Natural killer cell (primary cell): ENCODE measurements around the gene SNAI3. TPM values are rescaled to one million over a fixed set of nuclear protein-coding genes. Genes with fewer than 3 reads are reported as not detected.

ENCODE experiments used
- ATAC-seq, 3 donors: fragments of 150-1000 bp in 2 of 3; fragments of 200-7000 bp in 1 of 3; cut with Tn5 transposase; 1 replicate in 1 of 3; 2 replicates in 2 of 3; pipeline ENCODE4 v1.10.0; 2021; ENCODE audit warnings: mild to moderate bottlenecking in 2 of 3, moderate library complexity in 2 of 3
- DNase-seq, 2 donors: peaks; one replicate each; pipeline versions ENCODE4 v3.0.0 to v3.0.0-alpha.2; 2013 to 2021; ENCODE audit warnings: mixed read lengths in 1 of 2
- H3K27ac ChIP-seq: one replicate; pipeline ENCODE4 v1.5.1; 2013; ENCODE audit warnings: mild to moderate bottlenecking, low read length
- H3K27me3 ChIP-seq: one replicate; pipeline ENCODE4 v1.6.1; 2013; ENCODE audit warnings: low read length; ENCODE audit not compliant: control insufficient read depth, insufficient read depth
- H3K36me3 ChIP-seq: one replicate; pipeline ENCODE4 v1.6.1; 2013; ENCODE audit warnings: low read length; ENCODE audit not compliant: control insufficient read depth, insufficient read depth
- H3K4me1 ChIP-seq: one replicate; pipeline ENCODE4 v1.6.1; 2013; ENCODE audit warnings: low read length; ENCODE audit not compliant: control insufficient read depth, insufficient read depth
- H3K4me3 ChIP-seq: one replicate; pipeline ENCODE4 v1.5.1; 2013; ENCODE audit warnings: low read length
- H3K9me3 ChIP-seq: one replicate; pipeline ENCODE4 v1.6.1; 2013; ENCODE audit warnings: low read length; ENCODE audit not compliant: control insufficient read depth, insufficient read depth
- H3K27ac Mint-ChIP-seq, 2 donors: one replicate each; pipeline ENCODE4 v1.8.0; 2022; ENCODE audit warnings: mild to moderate bottlenecking in 2 of 2, mixed read lengths in 2 of 2, moderate library complexity in 1 of 2
- H3K27me3 Mint-ChIP-seq, 2 donors: one replicate each; pipeline ENCODE4 v1.8.0; 2022; ENCODE audit warnings: low read depth in 2 of 2, mixed read lengths in 2 of 2
- H3K36me3 Mint-ChIP-seq: one replicate; pipeline ENCODE4 v1.8.0; 2022; ENCODE audit warnings: mixed read lengths
- H3K4me1 Mint-ChIP-seq, 2 donors: one replicate each; pipeline ENCODE4 v1.8.0; 2022; ENCODE audit warnings: mixed read lengths in 2 of 2
- H3K4me3 Mint-ChIP-seq: one replicate; pipeline ENCODE4 v1.8.0; 2022; ENCODE audit warnings: mild to moderate bottlenecking, moderate library complexity, mixed read lengths
- H3K9me3 Mint-ChIP-seq, 2 donors: one replicate each; pipeline ENCODE4 v1.8.0; 2022; ENCODE audit warnings: mixed read lengths in 2 of 2
- WGBS: methylation state at CpG from one replicate; pipeline ENCODE4 v1.1.7; 2013; ENCODE audit warnings: missing lambda C conversion rate; ENCODE audit not compliant: insufficient coverage; 5-methylcytosine and 5-hydroxymethylcytosine counted together
- intact Hi-C: fragments of 100-400 bp; cut with micrococcal nuclease; formaldehyde crosslinking; loops from one replicate; pipeline ENCODE4 v1.14.2; 2022
- total RNA-seq, 4 donors: library from RNA; stranded (reverse); fragments of 120-200 nt in 1 of 4; gene quantifications; one replicate each; pipeline versions ENCODE4 v1.2.3 to v1.2.4, GENCODE V29; 2013 to 2022
- TF ChIP-seq, protein P1 (sequence below): fragments of 200-600 bp; IDR thresholded peaks from one replicate; pipeline ENCODE4 v1.8.0; 2022; ENCODE audit warnings: antibody characterized with exemption

SNAI3 gene
- total RNA-seq, 3 donors from 2014 or later (not counting 1 experiment from before 2014, with no cell fraction given) = 8.2 to 9.2 (median 8.4) TPM

- Mint-ChIP-seq H3K9me3 (no peaks in the 10 kb centered on the region), H3K27ac (no peak overlapping the region), H3K27me3 (no peaks in the 10 kb centered on the region), H3K4me3 (no peak overlapping the region), H3K4me1 (peaks cover 11 to 44% of the 10 kb centered on the region in 2 donors), H3K36me3 (no peaks in the 10 kb centered on the region)
- H3K9me3 ChIP-seq = no peaks in the 10 kb centered on the region
- no peak overlapping the region for H3K27ac ChIP-seq
- no peak for ATAC-seq
- no peak for DNase-seq
- WGBS = no CpG with 5 or more reads among the region's 3 CpGs
- H3K4me1 ChIP-seq = peaks cover 57% of the 10 kb centered on the region
- intact Hi-C loops = loop anchor here (2.0 to 5.0 kb wide), 2 partner anchors 13 to 50 kb away; partner anchors contain the start of gene IL17C
- TF ChIP-seq, protein P1, sequence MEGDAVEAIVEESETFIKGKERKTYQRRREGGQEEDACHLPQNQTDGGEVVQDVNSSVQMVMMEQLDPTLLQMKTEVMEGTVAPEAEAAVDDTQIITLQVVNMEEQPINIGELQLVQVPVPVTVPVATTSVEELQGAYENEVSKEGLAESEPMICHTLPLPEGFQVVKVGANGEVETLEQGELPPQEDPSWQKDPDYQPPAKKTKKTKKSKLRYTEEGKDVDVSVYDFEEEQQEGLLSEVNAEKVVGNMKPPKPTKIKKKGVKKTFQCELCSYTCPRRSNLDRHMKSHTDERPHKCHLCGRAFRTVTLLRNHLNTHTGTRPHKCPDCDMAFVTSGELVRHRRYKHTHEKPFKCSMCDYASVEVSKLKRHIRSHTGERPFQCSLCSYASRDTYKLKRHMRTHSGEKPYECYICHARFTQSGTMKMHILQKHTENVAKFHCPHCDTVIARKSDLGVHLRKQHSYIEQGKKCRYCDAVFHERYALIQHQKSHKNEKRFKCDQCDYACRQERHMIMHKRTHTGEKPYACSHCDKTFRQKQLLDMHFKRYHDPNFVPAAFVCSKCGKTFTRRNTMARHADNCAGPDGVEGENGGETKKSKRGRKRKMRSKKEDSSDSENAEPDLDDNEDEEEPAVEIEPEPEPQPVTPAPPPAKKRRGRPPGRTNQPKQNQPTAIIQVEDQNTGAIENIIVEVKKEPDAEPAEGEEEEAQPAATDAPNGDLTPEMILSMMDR = no peak
- no peaks in the 10 kb centered on the region for H3K27me3 ChIP-seq
- H3K4me3 ChIP-seq = no peak overlapping the region
- H3K36me3 ChIP-seq = no peaks in the 10 kb centered on the region
Observed at GRCh38 chr16:88687676-88688012, 1.3 kb upstream of the SNAI3 start.

GRCh38 chr16:88687254-88687576 lies 908 bp upstream of the SNAI3 start:
- Histone ChIP-seq H3K27me3 (no peaks in the 10 kb centered on the region), H3K36me3 (no peaks in the 10 kb centered on the region), H3K4me3 (no peak overlapping the region), H3K27ac (no peak overlapping the region), H3K9me3 (no peaks in the 10 kb centered on the region), H3K4me1 (peaks cover 55% of the 10 kb centered on the region)
- DNase-seq (no peak), ATAC-seq (no peak)
- H3K27ac Mint-ChIP-seq = no peak overlapping the region
- no peaks in the 10 kb centered on the region for H3K9me3 Mint-ChIP-seq
- intact Hi-C loops = loop anchor here (2.0 to 5.0 kb wide), 2 partner anchors 14 to 50 kb away; partner anchors contain the start of gene IL17C
- H3K4me1 Mint-ChIP-seq = peaks cover 13 to 45% of the 10 kb centered on the region in 2 donors
- no peaks in the 10 kb centered on the region for H3K27me3 Mint-ChIP-seq
- WGBS = 79% methylated on average over 10 of the region's 10 CpGs
- TF ChIP-seq, protein P1 = no peak
- peak overlapping the region; percentile 21 for H3K4me3 Mint-ChIP-seq
- H3K36me3 Mint-ChIP-seq = no peaks in the 10 kb centered on the region

- TF ChIP-seq, protein P1 = no peak
- Mint-ChIP-seq H3K4me3 (peak overlapping the region; percentile 84), H3K27me3 (no peaks in the 10 kb centered on the region), H3K27ac (peak overlapping the region in 1 of 2 donors; percentile 73), H3K9me3 (no peaks in the 10 kb centered on the region), H3K4me1 (peaks cover 15 to 47% of the 10 kb centered on the region in 2 donors), H3K36me3 (no peaks in the 10 kb centered on the region)
- peaks cover 1% of the 10 kb centered on the region for H3K36me3 ChIP-seq
- peak overlapping the region; percentile 92 for H3K4me3 ChIP-seq
- H3K9me3 ChIP-seq = no peaks in the 10 kb centered on the region
- under 1% methylated on average over 25 of the region's 25 CpGs for WGBS
- intact Hi-C loops = loop anchor here (1.0 to 5.0 kb wide), 3 partner anchors 15 to 66 kb away; partner anchors contain the start of gene IL17C
- peak in 1 of 2 donors; percentile 72 for DNase-seq
- H3K4me1 ChIP-seq = peaks cover 55% of the 10 kb centered on the region
- no peaks in the 10 kb centered on the region for H3K27me3 ChIP-seq
- H3K27ac ChIP-seq = peak overlapping the region; percentile 63
- ATAC-seq = peak; percentile 47 to 59 (median 49)
Observed at GRCh38 chr16:88686062-88686438, 257 bp downstream of the SNAI3 start.
